NT2/D1 (cell line): ENCODE results near the gene THEMIS2.
"Not testable (repeated sequence)": the region's sequence is repeated elsewhere in the genome, so short reads cannot be mapped to it uniquely, and the experiment has no call there.

Experiments
- YY1 ChIP-seq: IDR thresholded peaks from 2 replicates; pipeline ENCODE4 v1.6.1; 2011; ENCODE audit not compliant: insufficient read length, insufficient read depth
- ZNF274 ChIP-seq: IDR thresholded peaks from 2 replicates; pipeline ENCODE4 v1.6.1; 2011; ENCODE audit warnings: mild to moderate bottlenecking, low read depth, low read length

GRCh38 chr1:27857552-27857951 is 14.8 kb upstream of the THEMIS2 start:
- not testable (repeated sequence) for TF ChIP-seq YY1, ZNF274
